Cardiac fibroblast (primary cell): ENCODE results near the gene SDC3.

Experiments used
- DNase-seq, 2 donors: peaks; one replicate each; pipeline versions ENCODE4 v3.0.0 to v3.0.0-alpha.2; 2010; ENCODE audit warnings: low read depth in 2 of 2
- H3K4me3 ChIP-seq, 2 donors: replicated peaks in 1 of 2; 1 replicate in 1 of 2; 2 replicates in 1 of 2; pipeline ENCODE4 v1.5.1; 2011; ENCODE audit warnings: low read depth in 2 of 2, low read length in 2 of 2, mild to moderate bottlenecking in 2 of 2, moderate library complexity in 1 of 2
- TF ChIP-seq, protein P1 (sequence below): IDR thresholded peaks from one replicate; pipeline ENCODE4 v1.5.1; 2011; ENCODE audit warnings: low read depth, mild to moderate bottlenecking, low read length, inconsistent platforms

Gene SDC3

DNA sequence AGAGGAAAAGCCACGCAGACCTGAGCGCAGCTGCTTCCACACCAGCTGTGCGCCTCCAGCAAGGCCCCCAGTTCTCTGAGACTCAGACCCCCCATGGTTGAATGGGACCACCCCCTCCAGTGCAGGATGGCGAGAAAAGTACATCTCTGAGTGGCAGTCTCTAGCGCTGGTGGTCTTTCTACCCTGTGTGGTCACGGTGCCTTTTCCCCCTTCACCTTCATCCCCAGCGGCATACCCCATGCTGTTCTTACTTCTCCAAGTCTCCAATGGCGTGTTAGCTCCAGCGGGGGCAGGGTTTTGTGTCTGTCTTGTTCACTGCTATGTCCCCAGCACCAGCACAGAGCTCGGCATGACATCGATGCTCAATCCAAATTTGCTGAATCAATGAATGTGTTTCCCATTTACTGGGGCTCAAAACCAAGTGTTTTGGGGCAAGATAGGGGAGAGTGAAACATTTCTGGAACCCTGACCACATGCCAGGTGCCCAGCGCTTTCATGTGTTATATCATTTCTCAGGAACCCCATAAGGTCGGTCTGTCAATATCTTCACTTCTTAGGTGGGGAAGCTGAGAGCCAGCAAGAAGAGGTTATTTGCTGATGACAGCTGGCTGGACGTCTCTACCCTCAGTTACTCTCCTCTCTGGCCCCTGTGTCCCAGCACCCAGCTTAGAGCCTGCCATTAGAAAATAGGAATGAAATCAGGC is 959 bp upstream of the SDC3 start:
- no peak for DNase-seq
- TF ChIP-seq, protein P1, sequence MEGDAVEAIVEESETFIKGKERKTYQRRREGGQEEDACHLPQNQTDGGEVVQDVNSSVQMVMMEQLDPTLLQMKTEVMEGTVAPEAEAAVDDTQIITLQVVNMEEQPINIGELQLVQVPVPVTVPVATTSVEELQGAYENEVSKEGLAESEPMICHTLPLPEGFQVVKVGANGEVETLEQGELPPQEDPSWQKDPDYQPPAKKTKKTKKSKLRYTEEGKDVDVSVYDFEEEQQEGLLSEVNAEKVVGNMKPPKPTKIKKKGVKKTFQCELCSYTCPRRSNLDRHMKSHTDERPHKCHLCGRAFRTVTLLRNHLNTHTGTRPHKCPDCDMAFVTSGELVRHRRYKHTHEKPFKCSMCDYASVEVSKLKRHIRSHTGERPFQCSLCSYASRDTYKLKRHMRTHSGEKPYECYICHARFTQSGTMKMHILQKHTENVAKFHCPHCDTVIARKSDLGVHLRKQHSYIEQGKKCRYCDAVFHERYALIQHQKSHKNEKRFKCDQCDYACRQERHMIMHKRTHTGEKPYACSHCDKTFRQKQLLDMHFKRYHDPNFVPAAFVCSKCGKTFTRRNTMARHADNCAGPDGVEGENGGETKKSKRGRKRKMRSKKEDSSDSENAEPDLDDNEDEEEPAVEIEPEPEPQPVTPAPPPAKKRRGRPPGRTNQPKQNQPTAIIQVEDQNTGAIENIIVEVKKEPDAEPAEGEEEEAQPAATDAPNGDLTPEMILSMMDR, result no peak
- peak overlapping the region in 1 of 2 donors; percentile 46 for H3K4me3 ChIP-seq

DNA sequence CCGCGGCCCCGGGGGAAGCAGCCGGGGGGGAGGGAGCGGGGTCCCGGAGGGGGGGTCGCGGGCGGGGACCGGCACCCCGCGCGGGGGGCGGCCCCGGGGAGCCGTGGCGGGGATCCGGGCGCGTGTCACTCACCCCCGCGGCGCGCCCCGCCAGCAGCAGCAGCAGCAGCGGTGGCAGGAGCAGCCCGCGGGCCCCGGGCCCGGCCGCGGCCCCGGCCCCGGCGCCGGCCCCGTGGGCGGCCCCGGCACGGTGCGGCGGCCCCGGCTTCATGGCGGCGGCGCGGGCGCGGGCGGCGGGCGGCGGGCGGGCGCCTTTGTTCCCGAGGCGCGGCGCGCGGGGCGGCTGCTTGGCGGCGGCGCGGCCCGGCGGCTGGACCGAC is 252 bp downstream of the SDC3 start:
- TF ChIP-seq, protein P1, result no peak
- H3K4me3 ChIP-seq, result peak overlapping the region; percentile 56 to 85
- no peak for DNase-seq

DNA sequence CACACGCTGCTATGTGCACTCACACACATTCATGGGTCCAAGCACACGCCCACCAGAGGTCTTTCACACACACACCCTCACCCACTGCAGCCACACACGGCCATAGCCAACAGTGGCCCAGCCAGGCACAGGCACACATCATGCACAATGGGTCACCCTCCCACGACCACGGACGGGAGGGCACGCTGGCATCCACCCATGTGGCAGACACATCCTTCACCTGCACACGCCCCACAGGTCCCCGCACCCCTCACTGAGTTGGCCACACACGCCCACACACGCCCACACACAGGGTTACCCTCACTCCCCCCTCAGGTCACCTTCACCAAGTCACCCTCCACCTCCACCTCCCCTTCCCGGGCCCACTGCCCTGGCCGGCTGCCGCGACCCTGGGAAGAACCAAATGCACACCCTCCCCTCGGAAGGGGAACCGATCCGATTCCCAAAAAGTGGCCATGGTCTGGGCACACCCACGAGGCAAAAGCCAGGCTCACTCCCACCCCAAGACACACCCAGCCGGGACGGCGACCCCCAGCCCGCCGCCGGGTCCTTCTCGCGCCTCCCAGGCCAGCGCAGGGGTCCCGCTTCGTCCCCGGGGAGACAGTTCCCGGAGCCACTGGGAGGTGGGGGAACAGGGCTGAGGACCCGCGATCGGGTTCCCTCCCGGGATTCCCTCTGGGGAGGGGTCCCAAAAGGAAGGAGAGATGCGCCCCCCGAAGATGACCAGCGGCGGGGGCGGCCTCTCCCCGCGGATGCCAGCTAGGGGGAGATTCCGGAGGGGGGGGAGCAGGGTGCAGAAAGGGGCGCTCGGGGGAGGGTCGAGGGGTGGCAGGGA is 860 bp downstream of the SDC3 start:
- no peak for DNase-seq
- TF ChIP-seq, protein P1, result no peak
- H3K4me3 ChIP-seq, result peak overlapping the region; percentile 56 to 85

DNA sequence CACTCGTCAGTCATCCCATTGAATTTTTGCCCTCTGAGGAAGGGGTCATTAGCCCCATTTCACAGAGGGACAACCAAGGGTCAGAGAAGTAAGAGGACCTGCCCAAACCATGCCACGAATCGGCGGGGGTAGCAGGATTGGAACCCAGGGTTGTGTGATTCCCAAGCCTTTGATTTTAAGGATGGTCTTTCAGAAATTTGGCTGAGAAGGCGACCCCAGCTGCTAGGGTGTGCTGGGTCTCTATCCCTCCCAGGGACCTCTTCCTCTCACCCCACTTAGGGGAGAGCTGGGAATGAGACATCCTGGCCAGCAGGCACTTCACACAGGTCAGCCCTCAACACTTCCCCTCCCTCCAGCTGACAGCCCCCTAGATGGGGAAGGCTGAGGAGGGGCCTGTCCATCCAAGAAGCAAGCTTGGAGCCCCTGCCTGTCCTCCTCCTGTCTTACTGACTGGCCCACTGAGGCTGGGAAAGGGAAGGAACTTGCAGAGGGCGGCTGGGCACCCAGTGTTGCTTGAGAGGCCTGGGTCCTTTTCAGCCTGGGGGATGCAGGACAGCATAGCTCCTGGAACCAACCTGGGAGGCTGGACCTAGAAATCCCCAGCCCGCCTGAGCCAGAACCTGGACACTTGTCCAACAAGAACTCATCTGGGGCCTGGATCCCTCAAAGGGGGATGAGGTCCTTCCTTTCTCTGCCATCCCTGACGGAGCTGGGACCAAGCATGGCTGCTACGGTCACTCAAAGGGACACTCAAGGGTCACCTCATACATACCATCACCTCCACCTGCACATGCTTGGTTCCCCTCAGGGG is 1.7 kb downstream of the SDC3 start:
- peak overlapping the region in 1 of 2 donors; percentile 85 for H3K4me3 ChIP-seq
- no peak for DNase-seq
- TF ChIP-seq, protein P1, result no peak

DNA sequence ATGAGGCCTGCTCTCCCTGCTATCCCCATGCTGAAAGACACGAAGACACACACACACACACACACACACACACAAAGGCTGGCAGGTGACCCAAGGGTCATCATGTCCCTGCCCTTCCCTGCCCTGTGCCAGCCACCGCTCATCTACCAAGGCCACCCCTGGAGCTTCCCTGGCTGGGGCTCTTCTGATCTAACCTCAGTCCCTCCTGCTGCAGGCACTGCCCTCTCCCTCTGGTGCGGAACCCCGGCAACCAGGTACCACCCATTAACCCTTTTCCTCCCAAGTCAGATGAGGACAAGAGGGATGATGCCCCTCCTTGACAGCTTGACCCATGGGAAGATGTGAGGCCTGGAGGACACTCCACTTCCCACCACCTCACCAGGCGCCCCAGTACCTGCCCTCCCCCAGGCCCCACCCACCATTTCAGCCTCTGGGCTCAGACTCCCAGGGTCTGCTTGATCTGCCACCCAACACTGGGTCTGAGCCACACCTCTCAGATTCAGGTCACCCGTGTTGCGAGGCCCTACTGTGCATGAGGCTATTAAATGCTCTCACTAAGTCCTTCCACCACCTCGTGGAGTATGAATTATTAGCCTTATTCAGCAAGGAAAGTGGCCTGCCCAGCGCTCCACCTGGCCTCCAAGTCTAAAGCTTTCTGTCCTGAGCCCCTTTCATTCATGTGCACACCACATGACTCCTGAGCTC is 2.5 kb downstream of the SDC3 start:
- H3K4me3 ChIP-seq, result peak overlapping the region in 1 of 2 donors; percentile 8
- no peak for DNase-seq

DNA sequence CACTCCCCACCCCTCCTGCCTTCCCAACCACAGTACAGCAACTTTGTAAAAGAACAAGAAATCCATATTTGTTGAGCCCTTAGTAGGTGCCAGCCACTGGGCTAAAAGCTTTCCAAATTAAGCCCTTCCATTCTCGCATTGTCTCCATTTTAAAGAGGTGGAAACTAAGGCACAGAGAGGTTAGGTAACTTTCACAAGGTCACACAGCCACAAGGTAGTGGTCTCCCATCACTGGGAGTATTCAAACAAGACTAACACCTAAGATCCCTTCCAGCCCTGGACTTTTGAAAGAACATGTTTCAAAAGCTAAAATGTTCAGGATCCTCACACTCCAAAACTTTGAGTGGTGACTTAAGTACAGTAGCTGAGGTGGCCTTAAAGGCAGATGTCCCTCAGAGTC is 3.2 kb downstream of the SDC3 start:
- no peak overlapping the region for H3K4me3 ChIP-seq
- TF ChIP-seq, protein P1, result no peak
- DNase-seq, result no peak

More for the DNA sequence above, 2.5 kb downstream of the SDC3 start:
- TF ChIP-seq, protein P1, result no peak
